Body of pancreas (tissue), 4 donors: ENCODE measurements around the gene C9orf152.

Experiments used
- POLR2A ChIP-seq, 3 donors: fragments of 450-650 bp; IDR thresholded peaks; one replicate each; pipeline ENCODE4 v1.6.1; 2016; ENCODE audit warnings: antibody characterized with exemption in 3 of 3, mild to moderate bottlenecking in 2 of 3
- TF ChIP-seq, protein P1 (sequence below), 7 experiments: fragments of 450-650 bp in 4 of 7; fragments of 200-600 bp in 3 of 7; sonication (generic) in 3 of 7; IDR thresholded peaks; one replicate each; pipeline ENCODE4 v1.5.1; 2016 to 2019; ENCODE audit warnings: antibody characterized with exemption in 7 of 7

- TF ChIP-seq, protein P1, sequence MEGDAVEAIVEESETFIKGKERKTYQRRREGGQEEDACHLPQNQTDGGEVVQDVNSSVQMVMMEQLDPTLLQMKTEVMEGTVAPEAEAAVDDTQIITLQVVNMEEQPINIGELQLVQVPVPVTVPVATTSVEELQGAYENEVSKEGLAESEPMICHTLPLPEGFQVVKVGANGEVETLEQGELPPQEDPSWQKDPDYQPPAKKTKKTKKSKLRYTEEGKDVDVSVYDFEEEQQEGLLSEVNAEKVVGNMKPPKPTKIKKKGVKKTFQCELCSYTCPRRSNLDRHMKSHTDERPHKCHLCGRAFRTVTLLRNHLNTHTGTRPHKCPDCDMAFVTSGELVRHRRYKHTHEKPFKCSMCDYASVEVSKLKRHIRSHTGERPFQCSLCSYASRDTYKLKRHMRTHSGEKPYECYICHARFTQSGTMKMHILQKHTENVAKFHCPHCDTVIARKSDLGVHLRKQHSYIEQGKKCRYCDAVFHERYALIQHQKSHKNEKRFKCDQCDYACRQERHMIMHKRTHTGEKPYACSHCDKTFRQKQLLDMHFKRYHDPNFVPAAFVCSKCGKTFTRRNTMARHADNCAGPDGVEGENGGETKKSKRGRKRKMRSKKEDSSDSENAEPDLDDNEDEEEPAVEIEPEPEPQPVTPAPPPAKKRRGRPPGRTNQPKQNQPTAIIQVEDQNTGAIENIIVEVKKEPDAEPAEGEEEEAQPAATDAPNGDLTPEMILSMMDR (IDR thresholded peaks at IDR 0.05) = no peak
- no peak for TF ChIP-seq POLR2A (IDR thresholded peaks at IDR 0.05)
Measured at GRCh38 chr9:110168486-110168885, 39.5 kb downstream of the C9orf152 start.
